ENCODE data around the gene MEF2A. TPM values are rescaled to one million over a fixed set of nuclear protein-coding genes. Genes with fewer than 3 reads are reported as not detected.
A peak's percentile ranks its signal among the peaks of the same experiment; 100 is the strongest.
"Not testable (repeated sequence)": the region's sequence is repeated elsewhere in the genome, so short reads cannot be mapped to it uniquely, and the experiment has no call there.

MEF2A gene
- total RNA-seq, 2 experiments from 2014 or later, result 20.9 to 21.9 TPM

GRCh38 chr15:99741835-99742234 lies 176.1 kb downstream of the MEF2A start:
- Mint-ChIP-seq H3K36me3 (no peaks in the 10 kb centered on the region), H3K27ac (no peak overlapping the region), H3K4me3 (no peak overlapping the region), H3K27me3 (no peaks in the 10 kb centered on the region), H3K4me1 (no peaks in the 10 kb centered on the region), H3K9me3 (no peaks in the 10 kb centered on the region)
- no peak for DNase-seq

DNA sequence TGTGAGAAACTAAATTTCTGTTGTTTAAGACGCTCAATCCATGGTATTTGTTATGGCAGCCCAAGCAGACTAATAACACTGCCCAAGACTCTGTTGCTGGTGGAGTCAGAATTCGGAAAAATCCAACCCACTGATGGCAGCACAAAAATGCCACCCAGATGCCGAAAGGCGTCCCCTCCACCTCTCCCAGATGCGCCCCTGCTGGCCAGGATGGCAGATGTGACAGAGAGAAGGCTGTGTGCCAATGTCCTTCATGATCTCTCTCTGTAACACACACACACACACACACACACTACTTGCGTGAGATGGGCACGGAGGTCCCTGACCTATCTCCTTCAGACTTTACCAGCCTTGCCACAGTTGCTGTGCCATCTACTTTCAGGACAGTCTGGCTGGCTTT lies 178.4 kb downstream of the MEF2A start:
- no peak for DNase-seq
- Mint-ChIP-seq H3K27ac (no peak overlapping the region), H3K27me3 (no peaks in the 10 kb centered on the region)

DNA sequence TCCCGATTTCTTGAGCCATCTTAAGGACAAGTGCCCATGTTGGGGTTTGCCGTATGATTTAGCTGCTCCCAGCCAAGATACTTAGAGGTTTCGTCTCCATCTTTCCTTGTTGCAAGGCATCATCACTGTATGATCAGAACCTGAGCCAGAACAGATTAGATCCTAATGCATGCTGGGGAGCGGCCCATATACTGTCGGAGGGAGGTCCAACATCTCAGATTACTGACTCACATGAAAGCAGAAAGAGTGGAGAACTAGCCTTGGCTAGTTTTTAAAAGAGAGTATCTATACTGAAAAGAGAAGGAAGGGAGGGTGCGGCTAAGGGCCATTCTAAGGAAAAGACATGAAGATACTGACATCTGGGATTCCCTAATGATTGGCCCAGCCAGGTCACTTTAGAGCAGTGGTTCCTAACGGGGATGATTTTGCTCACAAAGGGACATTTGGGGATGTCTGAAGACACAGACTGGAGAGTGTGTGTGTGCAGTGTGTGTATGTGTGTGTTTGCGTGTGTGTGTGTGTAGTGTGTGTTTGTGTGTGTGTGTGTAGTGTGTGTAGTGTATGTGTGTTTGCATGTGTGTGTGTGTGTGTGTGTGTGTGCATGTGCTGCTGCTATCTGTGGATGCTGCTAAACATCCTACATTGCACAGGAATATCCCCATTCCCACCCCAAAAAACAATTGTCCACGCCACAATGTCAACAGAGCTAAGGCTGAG lies 179.7 kb downstream of the MEF2A start:
- Mint-ChIP-seq H3K27me3 (no peaks in the 10 kb centered on the region), H3K9me3 (no peaks in the 10 kb centered on the region), H3K4me1 (no peaks in the 10 kb centered on the region), H3K36me3 (no peaks in the 10 kb centered on the region), H3K4me3 (no peak overlapping the region), H3K27ac (no peak overlapping the region)
- DNase-seq, result no peak

More for the DNA sequence above, 178.4 kb downstream of the MEF2A start:
- H3K9me3 Mint-ChIP-seq, result no peaks in the 10 kb centered on the region
- H3K36me3 Mint-ChIP-seq, result no peaks in the 10 kb centered on the region
- no peak overlapping the region for H3K4me3 Mint-ChIP-seq
- no peaks in the 10 kb centered on the region for H3K4me1 Mint-ChIP-seq

- Mint-ChIP-seq H3K9me3 (no peaks in the 10 kb centered on the region), H3K4me1 (no peaks in the 10 kb centered on the region), H3K27ac (no peak overlapping the region), H3K36me3 (no peaks in the 10 kb centered on the region), H3K4me3 (no peak overlapping the region), H3K27me3 (no peaks in the 10 kb centered on the region)
- no peak for DNase-seq
Measured at GRCh38 chr15:99749386-99749785, 183.6 kb downstream of the MEF2A start.

- DNase-seq, H3K4me3 Mint-ChIP-seq, H3K27me3 Mint-ChIP-seq: not testable (repeated sequence)
Measured at GRCh38 chr15:99750326-99750725, 184.5 kb downstream of the MEF2A start.

DNA sequence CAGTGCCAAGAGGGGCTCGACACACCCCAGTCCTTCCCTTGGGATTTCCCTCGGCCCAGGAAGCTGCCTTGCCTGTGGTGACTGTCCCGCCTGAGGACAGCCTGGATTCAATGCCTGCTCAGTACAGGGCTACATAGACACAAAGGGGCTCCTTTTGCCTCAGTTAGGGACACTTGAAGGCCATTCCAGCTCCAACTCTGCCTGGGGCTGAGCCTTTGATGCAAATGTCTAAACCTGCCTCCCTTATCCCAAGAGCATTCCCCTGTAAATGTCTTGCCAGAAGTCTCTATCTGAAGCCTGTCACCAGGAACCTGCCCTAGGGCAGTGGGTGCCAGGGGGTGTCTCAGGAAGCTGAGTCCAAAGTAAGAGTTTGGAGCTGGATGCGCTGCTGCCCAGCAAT lies 186.8 kb downstream of the MEF2A start:
- H3K4me3 Mint-ChIP-seq, result no peak overlapping the region
- no peak overlapping the region for H3K27ac Mint-ChIP-seq
- H3K27me3 Mint-ChIP-seq, result no peaks in the 10 kb centered on the region
- DNase-seq, result no peak
- H3K9me3 Mint-ChIP-seq, result no peaks in the 10 kb centered on the region
- no peaks in the 10 kb centered on the region for H3K36me3 Mint-ChIP-seq
- H3K4me1 Mint-ChIP-seq, result no peaks in the 10 kb centered on the region

More at GRCh38 chr15:99750326-99750725, 184.5 kb downstream of the MEF2A start:
- H3K9me3 Mint-ChIP-seq, H3K4me1 Mint-ChIP-seq, H3K36me3 Mint-ChIP-seq, H3K27ac Mint-ChIP-seq: not testable (repeated sequence)

GRCh38 chr15:99753066-99753465 lies 187.3 kb downstream of the MEF2A start:
- Mint-ChIP-seq H3K4me3 (no peak overlapping the region), H3K27me3 (no peaks in the 10 kb centered on the region)

GRCh38 chr15:99755692-99756409 lies 190.1 kb downstream of the MEF2A start:
- peak; percentile 28 for DNase-seq
- H3K36me3 Mint-ChIP-seq, result no peaks in the 10 kb centered on the region
- H3K9me3 Mint-ChIP-seq, result no peaks in the 10 kb centered on the region
- no peaks in the 10 kb centered on the region for H3K27me3 Mint-ChIP-seq
- no peak overlapping the region for H3K4me3 Mint-ChIP-seq
- no peak overlapping the region for H3K27ac Mint-ChIP-seq
- H3K4me1 Mint-ChIP-seq, result no peaks in the 10 kb centered on the region

More at GRCh38 chr15:99753066-99753465, 187.3 kb downstream of the MEF2A start:
- Mint-ChIP-seq H3K9me3 (no peaks in the 10 kb centered on the region), H3K36me3 (no peaks in the 10 kb centered on the region), H3K4me1 (no peaks in the 10 kb centered on the region), H3K27ac (no peak overlapping the region)
- no peak for DNase-seq

DNA sequence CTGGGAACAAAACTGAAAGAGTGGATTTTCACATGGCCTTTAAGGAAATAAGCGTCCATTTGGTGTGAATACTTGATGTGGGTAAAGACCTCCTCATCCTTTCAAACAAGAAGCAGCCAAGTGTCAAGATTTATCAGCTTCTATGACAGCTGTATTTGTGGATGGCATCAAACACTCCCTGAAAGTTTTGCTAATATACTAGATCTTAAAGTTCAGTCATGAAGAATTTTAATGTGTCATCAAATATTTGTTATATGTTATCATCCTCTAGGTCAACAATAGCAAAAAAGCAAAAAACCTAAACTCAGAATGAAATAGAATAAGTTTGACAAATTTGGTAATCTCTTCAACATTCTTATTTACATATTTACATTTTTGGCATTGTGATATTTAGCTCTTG lies 196.5 kb downstream of the MEF2A start:
- Mint-ChIP-seq H3K9me3 (no peaks in the 10 kb centered on the region), H3K4me3 (no peak overlapping the region), H3K4me1 (no peaks in the 10 kb centered on the region), H3K27ac (no peak overlapping the region), H3K27me3 (no peaks in the 10 kb centered on the region), H3K36me3 (no peaks in the 10 kb centered on the region)
- no peak for DNase-seq

GRCh38 chr15:99763827-99764226 lies 198.0 kb downstream of the MEF2A start:
- Mint-ChIP-seq H3K36me3 (no peaks in the 10 kb centered on the region), H3K9me3 (no peaks in the 10 kb centered on the region), H3K4me1 (no peaks in the 10 kb centered on the region), H3K27me3 (no peaks in the 10 kb centered on the region), H3K4me3 (no peak overlapping the region), H3K27ac (no peak overlapping the region)
- DNase-seq, result no peak

GRCh38 chr15:99764522-99764921 lies 198.7 kb downstream of the MEF2A start:
- Mint-ChIP-seq H3K9me3 (no peaks in the 10 kb centered on the region), H3K27me3 (no peaks in the 10 kb centered on the region), H3K27ac (no peak overlapping the region), H3K4me3 (no peak overlapping the region), H3K4me1 (no peaks in the 10 kb centered on the region), H3K36me3 (no peaks in the 10 kb centered on the region)
- no peak for DNase-seq

Other genes with a start within 250 kb of the MEF2A start
- 1 to 10 TPM; 5.5 to 6.1 TPM for gene LYSMD4, start 167.5 kb downstream of the MEF2A start, total RNA-seq